Fibroblast of the aortic adventitia (primary cell): Measurements from ENCODE around the gene TMA7B. TPM values are rescaled to one million over a fixed set of nuclear protein-coding genes. Genes with fewer than 3 reads are reported as not detected.

Experiments
- DNase-seq: peaks from one replicate; pipeline ENCODE4 v3.0.0-alpha.2; 2010; ENCODE audit warnings: low read depth
- H3K4me3 ChIP-seq: 2 replicates; pipeline ENCODE4 v1.5.1; 2011; ENCODE audit warnings: low read depth, mild to moderate bottlenecking, control low read depth, low read length, moderate library complexity
- total RNA-seq: library from RNA; depleted of rRNA; stranded (reverse); fragments of >200 nt; gene quantifications from 2 replicates; pipeline ENCODE4 v1.2.3, GENCODE V29; 2012; ENCODE audit warnings: low replicate concordance
- TF ChIP-seq, protein P1 (sequence below): IDR thresholded peaks from 2 replicates; pipeline ENCODE4 v1.5.1; 2011; ENCODE audit warnings: mild to moderate bottlenecking, low read length, control low read depth, inconsistent platforms; ENCODE audit not compliant: insufficient read depth

TMA7B gene
- total RNA-seq, 1 donor: not detected

DNA sequence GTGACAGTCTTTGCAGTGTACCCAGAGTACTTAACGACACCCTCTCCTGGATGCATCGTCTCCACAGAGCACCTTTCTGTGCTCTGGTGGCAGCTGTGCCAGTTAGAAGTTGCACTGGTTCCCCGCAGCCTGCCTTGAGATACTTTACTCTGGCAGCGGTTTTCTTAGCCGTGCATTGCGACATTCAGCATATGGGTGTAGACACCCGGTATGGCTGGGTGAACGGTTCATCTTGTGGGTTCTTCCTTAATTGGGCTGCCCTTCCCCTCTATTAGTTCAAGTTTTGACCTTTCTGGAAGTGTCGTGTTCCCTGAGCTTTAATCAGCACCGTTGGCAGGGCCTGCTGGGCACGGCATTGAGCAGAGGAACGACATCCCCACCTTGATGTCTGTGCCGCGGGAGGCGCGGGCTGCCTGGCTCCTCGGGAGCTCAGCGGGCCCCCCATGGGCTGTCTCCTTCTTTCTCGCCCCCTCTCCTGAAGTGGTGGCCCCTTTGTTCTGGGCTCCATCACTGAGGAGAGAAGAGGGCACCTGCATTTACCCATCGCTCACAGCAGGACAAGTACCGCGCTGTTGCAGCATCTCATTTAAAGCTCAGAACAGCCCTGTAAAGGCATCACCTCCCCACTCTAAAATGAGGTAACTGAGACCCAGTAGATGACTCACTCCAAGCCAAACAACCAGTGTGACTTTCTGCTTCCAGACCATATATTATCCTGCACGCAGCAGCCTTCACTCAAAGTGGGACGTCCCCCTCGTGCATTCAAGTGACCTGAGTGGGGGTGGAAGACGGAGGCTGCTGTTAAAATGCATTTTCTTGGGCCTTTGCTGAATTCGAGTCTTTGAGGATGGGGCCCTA lies 47.9 kb downstream of the TMA7B start:
- TF ChIP-seq, protein P1, sequence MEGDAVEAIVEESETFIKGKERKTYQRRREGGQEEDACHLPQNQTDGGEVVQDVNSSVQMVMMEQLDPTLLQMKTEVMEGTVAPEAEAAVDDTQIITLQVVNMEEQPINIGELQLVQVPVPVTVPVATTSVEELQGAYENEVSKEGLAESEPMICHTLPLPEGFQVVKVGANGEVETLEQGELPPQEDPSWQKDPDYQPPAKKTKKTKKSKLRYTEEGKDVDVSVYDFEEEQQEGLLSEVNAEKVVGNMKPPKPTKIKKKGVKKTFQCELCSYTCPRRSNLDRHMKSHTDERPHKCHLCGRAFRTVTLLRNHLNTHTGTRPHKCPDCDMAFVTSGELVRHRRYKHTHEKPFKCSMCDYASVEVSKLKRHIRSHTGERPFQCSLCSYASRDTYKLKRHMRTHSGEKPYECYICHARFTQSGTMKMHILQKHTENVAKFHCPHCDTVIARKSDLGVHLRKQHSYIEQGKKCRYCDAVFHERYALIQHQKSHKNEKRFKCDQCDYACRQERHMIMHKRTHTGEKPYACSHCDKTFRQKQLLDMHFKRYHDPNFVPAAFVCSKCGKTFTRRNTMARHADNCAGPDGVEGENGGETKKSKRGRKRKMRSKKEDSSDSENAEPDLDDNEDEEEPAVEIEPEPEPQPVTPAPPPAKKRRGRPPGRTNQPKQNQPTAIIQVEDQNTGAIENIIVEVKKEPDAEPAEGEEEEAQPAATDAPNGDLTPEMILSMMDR: no peak
- H3K4me3 ChIP-seq: no peak overlapping the region
- no peak for DNase-seq

DNA sequence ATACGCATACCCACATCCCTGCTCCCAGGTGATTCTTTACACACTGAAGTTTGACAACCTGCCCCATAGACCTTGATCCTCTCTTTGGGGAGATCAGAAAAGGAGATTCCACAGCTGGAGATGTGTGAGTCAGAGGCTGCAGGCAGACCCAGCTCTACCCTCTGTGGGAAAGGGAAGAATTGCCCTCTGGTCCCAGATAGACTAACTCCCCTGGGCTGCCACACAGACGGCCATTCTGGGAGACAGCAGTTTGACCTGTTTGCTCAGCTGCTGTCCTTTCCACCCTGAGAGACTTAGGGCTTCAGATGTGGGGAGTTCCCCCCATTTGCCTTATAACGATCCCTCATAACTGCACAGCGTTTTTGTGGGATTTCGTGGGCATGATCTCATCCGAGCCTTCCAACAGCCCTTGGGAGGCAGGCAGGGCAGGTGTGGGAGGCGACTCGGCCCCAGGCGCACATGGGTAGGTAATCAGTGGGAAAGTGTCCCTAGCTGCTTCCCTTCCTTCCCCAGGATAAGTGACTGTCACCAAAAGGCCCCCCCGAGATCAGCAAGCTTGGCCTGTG lies 48.6 kb downstream of the TMA7B start:
- TF ChIP-seq, protein P1: no peak
- DNase-seq: no peak
- no peak overlapping the region for H3K4me3 ChIP-seq

DNA sequence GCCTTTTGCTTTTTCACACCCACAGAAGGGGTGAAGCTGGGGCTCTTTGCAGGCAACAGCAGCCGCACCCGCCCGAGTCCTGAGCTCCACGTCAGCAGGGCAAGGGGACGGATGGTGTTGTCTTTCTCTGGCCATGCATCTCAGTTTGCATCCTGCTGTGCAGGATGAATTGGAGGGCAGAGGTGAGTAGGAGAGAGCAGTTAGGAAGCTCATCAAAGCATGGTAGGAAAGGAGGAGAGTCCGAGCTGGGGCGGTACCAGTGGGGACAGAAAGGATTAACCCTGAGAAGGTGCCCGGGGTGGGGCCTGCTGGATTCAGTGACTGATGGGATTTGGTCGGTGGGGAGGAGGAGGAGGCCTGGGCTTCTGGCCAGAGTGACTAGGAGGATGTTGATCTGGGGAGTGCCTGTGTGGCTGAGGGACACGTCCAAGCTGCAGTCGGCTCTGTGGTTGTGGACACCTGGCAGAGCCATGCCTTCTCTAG lies 49.1 kb downstream of the TMA7B start:
- TF ChIP-seq, protein P1: no peak
- H3K4me3 ChIP-seq: no peak overlapping the region
- DNase-seq: no peak

DNA sequence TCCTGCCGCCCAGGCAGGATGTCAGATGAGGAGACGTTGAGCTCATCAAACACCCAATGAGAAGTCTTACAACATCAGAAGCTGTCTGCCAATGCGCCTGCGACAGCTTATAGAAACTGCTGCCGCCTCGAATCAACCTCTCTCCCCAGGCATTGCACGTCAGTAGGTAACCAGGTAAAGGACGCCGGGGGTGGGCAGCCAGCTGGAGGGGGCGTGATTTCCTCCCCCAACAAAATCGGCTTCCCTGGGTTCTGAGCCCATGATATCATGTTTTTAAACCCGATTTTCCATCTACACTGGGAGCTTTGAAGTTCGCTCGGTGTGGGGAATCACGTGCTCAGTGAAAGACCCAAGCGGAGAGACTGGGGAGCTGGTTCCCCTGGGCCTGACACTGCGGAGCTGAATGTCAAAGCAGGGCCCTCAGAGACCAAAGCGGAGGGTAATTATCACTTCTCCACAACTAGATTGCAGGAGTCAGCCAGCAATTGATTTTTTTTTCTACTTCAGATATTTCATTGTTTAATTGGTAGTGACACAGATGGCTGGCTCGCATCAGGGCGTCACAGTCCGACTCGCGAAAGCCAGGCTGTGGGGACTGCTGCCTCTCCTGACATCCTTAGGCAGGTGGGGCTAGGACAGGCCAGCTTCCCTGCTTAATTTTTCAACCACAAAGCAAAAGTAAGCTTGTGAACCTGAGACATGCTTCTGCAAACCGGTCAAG lies 49.9 kb downstream of the TMA7B start:
- TF ChIP-seq, protein P1: no peak
- no peak for DNase-seq
- no peak overlapping the region for H3K4me3 ChIP-seq

DNA sequence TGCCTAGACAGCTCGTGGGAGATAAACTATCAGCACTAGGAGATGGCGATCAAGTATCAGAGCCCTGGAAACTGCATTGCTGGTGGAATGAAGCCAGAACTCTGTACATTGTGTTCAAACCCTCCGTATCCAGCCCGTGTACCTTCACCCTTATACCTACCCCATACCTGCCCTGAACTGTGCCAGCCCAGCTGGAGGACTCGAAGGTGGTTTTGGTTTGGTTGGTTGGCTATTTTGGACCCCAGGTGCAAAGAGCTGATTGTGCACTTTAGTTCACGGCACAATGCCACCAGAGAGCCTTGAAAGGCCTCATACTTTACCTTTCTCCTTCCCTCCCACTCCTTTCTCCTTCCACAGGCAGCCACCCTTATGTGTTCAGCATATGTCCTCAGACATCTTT lies 50.5 kb downstream of the TMA7B start:
- TF ChIP-seq, protein P1: no peak
- no peak overlapping the region for H3K4me3 ChIP-seq
- no peak for DNase-seq

Other genes with a start within 250 kb of the TMA7B start
- not detected in 2 replicates for gene ENTHD1, start 66.6 kb upstream of the TMA7B start, total RNA-seq
- gene GRAP2, start 59.3 kb upstream of the TMA7B start, total RNA-seq: not detected in 2 replicates
- gene FAM83F, start 34.6 kb downstream of the TMA7B start, total RNA-seq: not detected in 2 replicates
- 19.1 and 35.3 TPM in 2 replicates for gene TNRC6B, start 217.5 kb downstream of the TMA7B start, total RNA-seq